HUES64 (cell line): Measurements from ENCODE around the gene ASPN.
"Not testable (repeated sequence)": the region's sequence is repeated elsewhere in the genome, so short reads cannot be mapped to it uniquely, and the experiment has no call there.

Experiments
- H3K27ac ChIP-seq: 2 replicates; pipeline ENCODE4 v1.7.0; 2013; ENCODE audit warnings: low read depth, low read length, inconsistent platforms
- H3K27me3 ChIP-seq: 2 replicates; pipeline ENCODE4 v1.6.1; 2013; ENCODE audit warnings: mild to moderate bottlenecking, low read length; ENCODE audit not compliant: insufficient read depth
- H3K36me3 ChIP-seq: 2 replicates; pipeline ENCODE4 v1.6.1; 2013; ENCODE audit warnings: mild to moderate bottlenecking, low read length; ENCODE audit not compliant: insufficient read depth
- H3K4me1 ChIP-seq: 2 replicates; pipeline ENCODE4 v1.6.1; 2013; ENCODE audit warnings: mild to moderate bottlenecking, low read length, moderate library complexity; ENCODE audit not compliant: insufficient read depth
- H3K4me3 ChIP-seq: 2 replicates; pipeline ENCODE4 v1.5.1; 2013; ENCODE audit warnings: mild to moderate bottlenecking, low read length, moderate library complexity
- H3K9ac ChIP-seq: 2 replicates; pipeline ENCODE4 v1.6.1; 2013; ENCODE audit warnings: mild to moderate bottlenecking, low read depth, low read length
- H3K9me3 ChIP-seq: 2 replicates; pipeline ENCODE4 v1.6.1; 2013; ENCODE audit warnings: low read depth, low read length; ENCODE audit not compliant: insufficient read depth
- WGBS: fragments of 150-250, 120-280 bp; methylation state at CpG from one replicate; pipeline ENCODE4 v1.1.7; 2013; ENCODE audit warnings: missing lambda C conversion rate; 5-methylcytosine and 5-hydroxymethylcytosine counted together

The ASPN gene

GRCh38 chr9:92432972-92433548 is 49.2 kb downstream of the ASPN start:
- Histone ChIP-seq H3K36me3 (no peaks in the 10 kb centered on the region), H3K9ac (no peak overlapping the region), H3K27me3 (no peaks in the 10 kb centered on the region), H3K4me3 (no peak overlapping the region), H3K4me1 (no peaks in the 10 kb centered on the region), H3K27ac (no peak overlapping the region), H3K9me3 (no peaks in the 10 kb centered on the region)
- 100% methylated on average over 2 of the region's 5 CpGs for WGBS

- no peak overlapping the region for H3K27ac ChIP-seq
- WGBS = 89% methylated on average over 5 of the region's 5 CpGs
Observed at GRCh38 chr9:92432350-92432749, 50.0 kb downstream of the ASPN start.

GRCh38 chr9:92429836-92430235 is 52.5 kb downstream of the ASPN start:
- Histone ChIP-seq H3K4me1 (no peaks in the 10 kb centered on the region), H3K9me3 (no peaks in the 10 kb centered on the region)
- WGBS = no CpG with 5 or more reads among the region's 2 CpGs

More at GRCh38 chr9:92432350-92432749, 50.0 kb downstream of the ASPN start:
- H3K9me3 ChIP-seq = no peaks in the 10 kb centered on the region
- no peak overlapping the region for H3K9ac ChIP-seq
- H3K36me3 ChIP-seq = no peaks in the 10 kb centered on the region
- no peaks in the 10 kb centered on the region for H3K27me3 ChIP-seq
- H3K4me3 ChIP-seq = no peak overlapping the region
- H3K4me1 ChIP-seq = no peaks in the 10 kb centered on the region

GRCh38 chr9:92426501-92427145 is 55.7 kb downstream of the ASPN start:
- H3K27ac ChIP-seq = no peak overlapping the region

More at GRCh38 chr9:92429836-92430235, 52.5 kb downstream of the ASPN start:
- Histone ChIP-seq H3K9ac (no peak overlapping the region), H3K27ac (no peak overlapping the region), H3K27me3 (no peaks in the 10 kb centered on the region), H3K36me3 (no peaks in the 10 kb centered on the region), H3K4me3 (no peak overlapping the region)

GRCh38 chr9:92425474-92425873 is 56.8 kb downstream of the ASPN start:
- H3K36me3 ChIP-seq = no peaks in the 10 kb centered on the region
- H3K9me3 ChIP-seq = no peaks in the 10 kb centered on the region
- no peak overlapping the region for H3K27ac ChIP-seq
- H3K4me3 ChIP-seq = no peak overlapping the region
- WGBS = 65% methylated on average over 1 of the region's 2 CpGs
- no peaks in the 10 kb centered on the region for H3K4me1 ChIP-seq
- no peaks in the 10 kb centered on the region for H3K27me3 ChIP-seq
- no peak overlapping the region for H3K9ac ChIP-seq

More at GRCh38 chr9:92426501-92427145, 55.7 kb downstream of the ASPN start:
- H3K36me3 ChIP-seq = no peaks in the 10 kb centered on the region
- WGBS = 93% methylated on average over 5 of the region's 5 CpGs
- H3K9ac ChIP-seq = no peak overlapping the region
- H3K4me1 ChIP-seq = no peaks in the 10 kb centered on the region
- H3K9me3 ChIP-seq = no peaks in the 10 kb centered on the region
- H3K4me3 ChIP-seq = no peak overlapping the region
- no peaks in the 10 kb centered on the region for H3K27me3 ChIP-seq

GRCh38 chr9:92424340-92424739 is 58.0 kb downstream of the ASPN start, which contains the start of gene OMD:
Gene OMD, minus strand, starts transcription at chr9:92424471. Its CDS starts 6,913 bp downstream, at chr9:92417558.
- no CpG with 5 or more reads among the region's 1 CpG for WGBS
- H3K27me3 ChIP-seq = no peaks in the 10 kb centered on the region
- no peak within 1 kb of the TSS for H3K9ac ChIP-seq
- no peak within 1 kb of the TSS for H3K4me3 ChIP-seq
- H3K36me3 ChIP-seq = no peaks in the 10 kb centered on the region
- H3K27ac ChIP-seq = no peak within 1 kb of the TSS
- no peaks in the 10 kb centered on the region for H3K9me3 ChIP-seq
- H3K4me1 ChIP-seq = no peaks in the 10 kb centered on the region

- 100% methylated on average over 1 of the region's 2 CpGs for WGBS
- Histone ChIP-seq H3K4me3 (no peak overlapping the region), H3K9ac (no peak overlapping the region), H3K36me3 (no peaks in the 10 kb centered on the region), H3K4me1 (no peaks in the 10 kb centered on the region), H3K27ac (no peak overlapping the region), H3K27me3 (no peaks in the 10 kb centered on the region), H3K9me3 (no peaks in the 10 kb centered on the region)
Observed at GRCh38 chr9:92423612-92424011, 58.7 kb downstream of the ASPN start.

GRCh38 chr9:92422611-92423338 is 59.5 kb downstream of the ASPN start:
- Histone ChIP-seq H3K36me3 (no peaks in the 10 kb centered on the region), H3K4me1 (no peaks in the 10 kb centered on the region), H3K4me3 (no peak overlapping the region), H3K9me3 (no peaks in the 10 kb centered on the region), H3K27ac (no peak overlapping the region), H3K27me3 (no peaks in the 10 kb centered on the region), H3K9ac (no peak overlapping the region)
- WGBS = 86% methylated on average over 1 of the region's 2 CpGs

GRCh38 chr9:92414566-92414965 is 67.7 kb downstream of the ASPN start:
- Histone ChIP-seq H3K9ac (no peak overlapping the region), H3K27me3 (no peaks in the 10 kb centered on the region), H3K4me3 (no peak overlapping the region), H3K9me3 (no peaks in the 10 kb centered on the region), H3K4me1 (no peaks in the 10 kb centered on the region), H3K36me3 (no peaks in the 10 kb centered on the region), H3K27ac (no peak overlapping the region)
- no CpG with 5 or more reads among the region's 1 CpG for WGBS

GRCh38 chr9:92411157-92411556 is 71.1 kb downstream of the ASPN start:
- H3K27ac ChIP-seq, H3K9me3 ChIP-seq, H3K9ac ChIP-seq, H3K27me3 ChIP-seq, H3K4me1 ChIP-seq, H3K4me3 ChIP-seq, H3K36me3 ChIP-seq: not testable (repeated sequence)
- WGBS = 91% methylated on average over 4 of the region's 4 CpGs

- H3K4me1 ChIP-seq = no peaks in the 10 kb centered on the region
- no peak overlapping the region for H3K9ac ChIP-seq
- no peak overlapping the region for H3K27ac ChIP-seq
- 100% methylated on average over 1 of the region's 2 CpGs for WGBS
- H3K4me3 ChIP-seq = no peak overlapping the region
- H3K36me3 ChIP-seq = no peaks in the 10 kb centered on the region
- H3K27me3 ChIP-seq = no peaks in the 10 kb centered on the region
- H3K9me3 ChIP-seq = no peaks in the 10 kb centered on the region
Observed at GRCh38 chr9:92408747-92409478, 73.4 kb downstream of the ASPN start.
